Measurements from ENCODE around the gene PEPD.

DNA sequence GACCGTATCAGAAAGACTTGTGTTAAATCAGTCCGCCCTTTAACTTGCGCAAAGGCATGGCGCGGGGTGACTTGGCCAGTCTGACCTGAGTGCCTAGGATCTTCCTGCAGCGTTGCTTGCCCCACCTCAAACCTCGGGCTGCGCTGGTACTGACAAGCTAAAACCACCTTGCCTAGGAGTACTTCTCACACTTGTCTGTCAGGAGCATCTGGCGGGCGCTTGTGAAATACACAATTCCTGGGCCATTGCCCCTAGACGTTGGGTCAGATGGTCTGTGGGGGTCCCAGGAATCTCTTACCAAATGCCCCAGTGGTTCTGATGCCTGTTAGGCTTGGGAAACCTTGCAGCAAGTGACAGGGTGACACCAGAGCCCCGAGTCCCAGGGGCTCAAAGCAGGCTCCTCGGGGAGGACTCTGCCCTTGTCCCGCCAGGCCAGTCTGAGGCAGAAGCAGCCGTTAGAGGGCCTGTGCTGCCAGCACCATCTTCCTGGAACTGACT lies 135.2 kb downstream of the PEPD start:
- TF ChIP-seq, protein P1, sequence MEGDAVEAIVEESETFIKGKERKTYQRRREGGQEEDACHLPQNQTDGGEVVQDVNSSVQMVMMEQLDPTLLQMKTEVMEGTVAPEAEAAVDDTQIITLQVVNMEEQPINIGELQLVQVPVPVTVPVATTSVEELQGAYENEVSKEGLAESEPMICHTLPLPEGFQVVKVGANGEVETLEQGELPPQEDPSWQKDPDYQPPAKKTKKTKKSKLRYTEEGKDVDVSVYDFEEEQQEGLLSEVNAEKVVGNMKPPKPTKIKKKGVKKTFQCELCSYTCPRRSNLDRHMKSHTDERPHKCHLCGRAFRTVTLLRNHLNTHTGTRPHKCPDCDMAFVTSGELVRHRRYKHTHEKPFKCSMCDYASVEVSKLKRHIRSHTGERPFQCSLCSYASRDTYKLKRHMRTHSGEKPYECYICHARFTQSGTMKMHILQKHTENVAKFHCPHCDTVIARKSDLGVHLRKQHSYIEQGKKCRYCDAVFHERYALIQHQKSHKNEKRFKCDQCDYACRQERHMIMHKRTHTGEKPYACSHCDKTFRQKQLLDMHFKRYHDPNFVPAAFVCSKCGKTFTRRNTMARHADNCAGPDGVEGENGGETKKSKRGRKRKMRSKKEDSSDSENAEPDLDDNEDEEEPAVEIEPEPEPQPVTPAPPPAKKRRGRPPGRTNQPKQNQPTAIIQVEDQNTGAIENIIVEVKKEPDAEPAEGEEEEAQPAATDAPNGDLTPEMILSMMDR (IDR thresholded peaks at IDR 0.05) = no peak
- no peak for TF ChIP-seq POLR2A (IDR thresholded peaks at IDR 0.05)

Measured in Peyer's patch (tissue), 4 donors.